HuH-7.5 (cell line): ENCODE measurements around the gene EDAR.
A peak's percentile ranks its signal among the peaks of the same experiment; 100 is the strongest.

Experiments
- DNase-seq: peaks from one replicate; pipeline ENCODE4 v3.0.0; 2011; ENCODE audit warnings: low spot score

The EDAR gene

DNA sequence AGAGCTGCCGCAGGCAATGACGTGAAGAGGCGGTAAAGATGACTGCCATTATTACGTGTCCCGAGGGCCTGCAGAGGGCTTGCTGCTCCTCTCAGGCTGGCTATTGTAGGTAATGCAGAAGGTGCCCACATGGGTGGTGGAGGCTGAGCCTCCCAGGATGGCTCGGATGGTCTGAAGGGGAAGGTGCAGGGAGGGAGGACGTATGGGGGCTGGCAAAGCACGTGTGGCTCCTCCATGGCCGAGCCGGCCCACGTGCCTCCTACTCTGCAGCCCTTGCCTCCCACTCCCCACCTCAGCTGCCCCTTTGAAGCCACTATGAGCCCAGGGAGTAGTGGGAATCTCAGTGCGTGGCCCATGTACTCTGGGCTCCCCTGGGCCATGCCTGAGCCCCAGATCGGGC is 48.9 kb downstream of the EDAR start:
- DNase-seq, result no peak

DNA sequence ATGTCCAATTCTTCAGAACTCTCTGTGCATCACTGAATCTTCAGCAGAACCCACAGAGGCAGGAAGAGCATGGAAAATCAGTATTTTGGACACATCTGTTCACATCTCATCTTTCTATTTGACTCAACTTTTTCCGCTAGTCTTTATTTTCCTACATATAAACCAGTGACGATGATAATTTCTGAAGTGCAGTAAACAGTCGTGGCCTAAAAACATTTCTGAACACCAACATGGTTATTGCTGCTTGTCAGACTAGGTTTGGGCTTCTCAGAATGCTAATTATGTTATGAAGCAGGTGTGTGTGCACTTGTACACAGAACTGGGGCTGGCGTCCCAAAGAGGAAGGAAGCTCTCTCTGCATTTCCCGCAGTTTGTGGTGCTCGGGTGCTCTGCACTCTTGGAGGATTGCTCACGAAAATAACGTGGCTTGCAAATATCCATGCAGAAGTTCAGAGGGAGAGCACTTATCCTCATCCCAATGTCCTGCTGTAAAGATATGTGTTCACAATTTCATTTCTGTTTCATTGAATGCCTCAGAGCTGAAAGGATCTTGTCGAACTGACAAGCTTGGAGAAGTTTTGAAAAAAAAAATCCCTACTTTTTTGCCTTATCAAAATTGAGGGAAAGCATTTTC is 50.8 kb downstream of the EDAR start:
- no peak for DNase-seq

DNA sequence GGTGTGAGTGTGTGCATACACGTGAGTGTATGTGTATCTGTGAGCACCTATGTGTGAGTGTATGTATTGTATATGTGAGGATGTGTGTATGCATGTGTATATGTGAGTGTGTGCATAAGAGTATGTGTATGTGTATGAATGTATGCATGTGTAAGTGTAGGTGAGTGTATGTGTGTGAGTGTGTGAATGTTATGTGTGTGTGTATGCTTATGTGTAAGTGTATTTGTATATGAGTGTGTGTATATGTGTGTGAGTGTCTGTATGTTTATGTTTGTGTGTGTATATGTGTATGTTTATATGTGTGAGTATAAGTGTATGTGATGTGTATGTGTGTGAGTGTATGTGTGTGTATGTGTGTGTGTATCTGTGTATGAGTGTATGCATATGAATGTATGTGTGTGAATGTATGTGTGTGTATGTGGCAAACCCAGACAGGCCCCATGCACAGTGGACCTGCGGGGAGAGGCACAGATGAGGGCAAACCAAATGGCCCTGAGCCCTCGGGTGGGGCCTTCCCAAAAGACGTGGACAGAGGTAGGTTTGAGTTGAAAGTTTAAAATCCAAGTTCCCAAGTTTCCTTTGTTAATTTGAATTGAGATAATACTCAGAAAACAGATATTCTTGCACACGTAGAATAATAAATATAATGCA is 51.5 kb downstream of the EDAR start:
- no peak for DNase-seq

DNA sequence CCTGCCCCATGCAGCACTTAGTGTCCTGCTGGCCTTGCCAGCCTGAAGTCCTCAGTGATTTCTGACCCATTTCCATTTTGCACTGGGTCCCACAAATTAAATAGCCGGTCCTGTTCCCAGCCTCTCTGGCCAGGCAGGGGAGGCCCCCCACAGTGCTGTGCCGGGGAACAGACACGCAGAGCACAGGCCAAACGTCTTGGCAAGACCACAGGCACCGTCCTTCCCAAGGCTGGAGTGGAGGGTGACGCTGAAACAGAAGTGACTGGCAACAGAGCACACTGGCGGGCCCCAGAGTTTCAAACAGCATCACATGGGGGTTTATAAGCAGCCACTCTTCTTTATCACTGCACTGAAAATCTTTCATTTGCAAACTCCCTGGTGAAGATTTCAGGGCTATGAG is 52.2 kb downstream of the EDAR start:
- no peak for DNase-seq

DNA sequence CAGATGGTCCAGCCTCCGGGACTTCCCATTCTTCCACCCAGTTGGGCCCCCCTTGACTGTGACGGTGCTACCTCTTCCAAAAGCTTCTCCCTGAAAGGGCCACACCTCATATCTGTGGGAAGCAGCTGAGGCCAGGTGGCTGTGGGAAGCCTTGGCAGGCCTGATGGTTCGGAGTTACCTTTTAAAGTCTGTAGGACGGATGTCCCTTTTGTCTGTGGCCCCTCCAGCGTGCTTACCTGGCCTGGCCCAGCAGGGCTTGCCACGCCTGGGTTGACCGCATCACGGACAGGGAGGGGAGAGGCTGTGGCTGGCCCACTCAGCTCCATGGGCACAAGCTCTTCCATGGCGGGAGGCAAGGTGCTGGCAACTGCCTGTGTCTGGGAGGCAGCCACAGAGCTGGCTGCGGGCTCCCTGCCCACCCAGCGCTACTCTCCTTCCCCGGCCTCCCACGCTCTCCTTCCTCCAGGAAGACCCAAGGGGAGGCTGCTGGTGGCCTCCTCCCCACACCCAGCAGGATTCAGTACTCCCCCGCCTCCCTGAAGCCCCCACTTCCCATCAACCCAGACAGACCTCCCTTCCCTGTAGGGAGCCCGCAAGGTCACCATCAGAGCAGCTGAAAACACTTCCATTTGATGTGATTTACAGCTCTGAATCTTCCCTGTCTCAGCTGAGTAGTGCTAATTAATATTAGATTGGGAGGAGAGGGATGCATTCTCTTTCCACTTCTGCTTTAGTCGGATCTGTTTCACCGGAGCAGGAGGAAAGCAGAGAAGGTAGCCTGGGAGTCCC is 52.8 kb downstream of the EDAR start:
- DNase-seq, result no peak

DNA sequence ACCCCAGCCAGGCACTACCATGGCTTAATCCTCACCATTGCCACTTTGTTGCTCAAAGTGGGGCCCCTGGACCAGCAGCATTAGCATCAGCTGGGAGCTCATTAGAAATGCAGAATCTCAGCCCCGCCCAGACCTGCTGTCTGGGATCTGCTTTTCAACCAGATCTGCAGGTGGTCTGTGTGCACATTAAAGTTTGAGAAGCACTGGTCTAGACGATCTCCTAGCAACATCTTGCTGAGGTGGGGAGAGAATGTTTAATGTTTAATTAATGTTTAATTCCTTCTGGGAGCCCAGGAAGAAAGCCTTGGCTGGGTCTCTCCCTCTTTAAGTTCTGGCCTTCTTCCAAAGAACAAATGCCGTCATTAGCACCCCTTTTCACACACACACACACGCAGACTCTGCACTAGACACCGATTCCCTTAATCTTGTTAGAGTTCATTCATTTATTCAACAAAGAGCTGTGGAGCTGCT is 53.7 kb downstream of the EDAR start:
- DNase-seq, result no peak

DNA sequence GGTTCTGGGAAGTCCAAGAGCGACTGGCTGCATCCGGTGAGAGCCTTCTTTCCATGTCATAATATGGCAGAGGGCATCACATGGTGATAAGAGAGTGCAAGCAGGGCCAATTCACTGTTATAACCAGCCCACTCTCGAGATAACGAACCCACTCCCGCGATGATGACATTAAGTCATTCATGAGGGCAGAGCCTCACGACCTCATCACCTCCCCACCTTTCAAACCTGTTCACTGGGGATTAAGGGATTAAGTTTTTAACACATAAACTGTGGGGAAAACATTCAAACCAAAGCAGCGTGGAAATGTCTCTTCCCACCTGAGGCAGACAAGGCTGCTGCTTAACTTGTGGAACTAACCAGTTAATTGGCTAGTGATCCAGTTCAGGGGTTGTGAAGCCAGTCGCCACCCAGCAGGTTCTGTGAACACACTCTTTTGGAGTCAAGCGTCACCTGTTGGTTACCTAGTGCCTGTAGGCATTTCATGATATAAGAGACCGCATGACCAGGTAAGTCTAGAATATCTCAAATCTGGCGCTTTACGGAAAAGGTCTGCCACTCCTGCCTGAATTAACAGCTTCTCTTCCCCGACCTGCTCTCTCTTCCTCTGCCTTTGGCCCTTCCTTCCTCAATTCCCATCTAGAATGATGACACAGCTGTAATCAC is 54.3 kb downstream of the EDAR start:
- no peak for DNase-seq

DNA sequence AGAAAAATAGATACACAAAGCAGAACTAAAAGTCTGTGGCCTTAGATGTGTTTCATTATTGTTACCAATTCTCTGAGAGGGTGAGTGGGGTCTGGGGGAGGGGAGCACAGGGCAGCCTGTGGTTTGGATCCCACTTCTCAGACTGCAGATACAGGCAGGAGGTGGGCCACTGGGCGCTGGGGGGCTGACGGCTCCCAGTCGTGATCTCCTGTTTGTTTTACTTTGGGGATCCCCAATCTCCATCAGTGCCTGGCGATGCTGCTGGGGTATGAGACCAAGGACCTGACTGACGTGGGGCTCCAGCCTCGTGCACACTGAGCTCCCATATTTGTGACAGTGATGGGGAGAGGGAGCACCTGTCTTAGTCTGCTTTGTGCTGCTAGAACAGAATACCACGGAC is 54.9 kb downstream of the EDAR start:
- no peak for DNase-seq

DNA sequence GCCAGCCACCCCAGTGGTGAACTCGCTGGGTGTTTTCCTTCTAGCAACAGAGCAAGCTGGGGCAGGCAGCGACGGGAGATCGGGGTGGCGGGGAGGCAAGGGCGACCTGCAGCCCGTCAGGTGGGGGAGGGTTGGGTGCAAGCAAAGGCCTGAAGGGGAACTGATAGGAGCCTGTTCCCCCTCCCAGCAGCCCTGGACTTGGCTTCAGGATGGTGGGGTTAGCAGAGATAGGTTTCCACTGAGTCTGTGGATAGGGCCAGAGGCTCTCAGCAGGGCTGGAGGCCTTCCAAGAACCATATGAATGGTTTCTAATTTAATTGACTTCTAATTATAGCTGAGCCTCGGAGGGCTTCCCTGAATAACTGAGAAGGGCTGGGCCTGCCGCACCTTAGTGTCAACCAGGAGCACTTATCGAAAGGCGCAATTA is 55.3 kb downstream of the EDAR start:
- no peak for DNase-seq

DNA sequence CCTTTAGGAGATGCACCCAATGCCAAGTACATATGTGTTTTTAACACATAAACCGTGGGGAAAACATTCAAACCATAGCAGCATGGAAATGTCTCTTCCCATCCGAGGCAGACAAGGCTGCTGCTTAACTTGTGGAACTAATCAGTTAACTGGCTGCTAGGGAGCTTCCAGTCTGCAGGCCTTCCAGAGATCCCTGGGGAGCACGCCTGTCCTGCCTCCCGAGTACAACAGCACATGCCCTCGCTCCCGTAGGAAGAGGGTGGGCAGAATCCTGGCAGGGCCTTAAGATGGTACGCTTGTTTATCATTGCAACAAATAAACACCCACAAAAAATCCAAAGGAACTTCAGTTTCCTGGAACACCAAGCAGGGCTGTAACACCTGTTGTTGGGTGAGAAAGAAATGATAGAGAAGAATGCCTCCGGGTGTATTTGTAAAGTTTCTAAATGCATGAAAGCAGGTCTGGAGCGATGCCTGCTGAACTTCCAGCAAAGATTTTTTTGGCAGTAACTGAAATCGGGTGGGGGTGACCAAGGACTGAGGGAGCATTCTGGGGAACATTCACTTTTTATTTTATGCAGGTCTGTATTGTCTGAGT is 56.2 kb downstream of the EDAR start:
- no peak for DNase-seq

DNA sequence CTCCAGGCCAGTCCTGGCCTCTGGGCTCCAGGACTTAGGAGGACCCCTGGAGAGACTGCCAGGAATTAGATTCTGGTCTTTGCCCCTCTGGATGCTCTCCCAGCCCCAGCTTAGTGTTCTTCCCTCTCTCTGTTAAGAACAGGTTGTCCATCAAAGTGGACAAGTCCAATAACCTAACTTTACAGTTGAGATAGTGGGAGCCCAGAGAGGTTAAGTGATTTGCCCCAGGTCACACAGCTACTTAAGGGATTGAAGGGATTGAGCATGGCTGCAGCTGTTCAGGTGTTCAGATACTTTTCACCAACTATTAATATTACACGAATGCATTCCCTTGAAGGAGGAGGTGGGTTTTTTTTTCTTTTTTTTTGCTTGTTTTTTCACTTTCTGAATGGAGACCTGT is 57.6 kb downstream of the EDAR start:
- no peak for DNase-seq

DNA sequence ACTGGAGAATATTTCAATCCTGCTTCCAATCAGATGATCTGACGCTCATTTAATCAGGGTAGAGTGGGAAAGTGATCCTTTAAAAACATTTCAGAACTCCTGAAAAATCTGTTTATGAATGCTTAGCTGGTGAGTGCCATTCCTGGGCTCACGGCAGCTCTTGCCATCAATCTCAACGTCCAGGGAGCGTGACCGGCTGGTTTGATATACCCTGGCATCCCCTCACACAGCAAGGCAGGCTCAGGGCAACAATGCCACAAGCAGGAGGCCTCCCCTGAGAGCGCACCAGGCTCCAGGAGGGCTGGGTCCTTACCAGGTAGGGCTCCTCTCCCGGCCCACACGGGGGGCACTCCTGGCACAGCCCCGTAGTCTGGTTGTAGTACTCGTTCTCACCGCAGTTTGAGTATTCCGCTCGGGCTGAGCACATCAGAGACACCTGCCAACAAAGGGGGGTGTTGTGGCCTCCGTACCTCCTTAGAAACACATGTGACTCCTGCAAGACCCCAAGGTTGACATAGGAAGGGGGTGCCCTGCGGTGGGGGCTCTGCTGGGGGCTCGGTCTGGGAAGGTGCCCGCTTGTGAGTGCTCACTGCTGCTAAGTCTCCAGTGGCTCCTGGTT is 59.1 kb downstream of the EDAR start:
- no peak for DNase-seq

DNA sequence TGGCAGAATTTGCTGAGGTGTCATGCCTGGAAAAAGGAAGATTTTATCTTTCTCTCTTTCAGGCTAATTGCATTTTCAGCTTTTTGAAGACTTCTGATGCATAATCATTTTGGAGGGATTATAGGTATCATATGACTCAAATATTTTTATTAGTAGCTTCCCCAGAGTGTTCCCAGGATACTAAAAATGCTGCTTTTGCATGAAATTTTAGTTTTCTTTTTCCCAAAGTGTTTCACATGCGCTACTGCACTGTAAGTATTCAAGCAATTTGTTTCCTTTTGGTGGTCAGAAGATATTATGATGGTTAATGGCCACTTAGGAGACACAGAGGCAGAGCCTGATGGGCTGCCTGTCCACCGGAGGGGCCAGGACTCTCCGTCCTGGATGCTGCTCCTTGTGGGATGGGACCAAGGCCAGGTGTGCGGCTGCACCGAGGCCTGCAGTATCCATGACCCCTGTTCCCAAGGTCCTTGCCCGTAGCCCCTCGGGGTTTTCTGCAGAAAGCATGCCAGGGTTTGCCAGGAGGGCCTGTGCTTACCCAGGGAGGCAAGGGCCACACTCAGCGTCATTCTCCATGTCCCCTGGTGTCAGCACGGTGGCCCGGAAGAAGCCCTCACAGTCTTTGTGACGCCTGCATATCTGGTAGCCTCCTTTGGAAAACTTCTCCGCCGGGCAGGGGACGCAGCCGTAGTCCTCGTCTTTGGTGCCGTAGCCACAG is 60.2 kb downstream of the EDAR start:
- no peak for DNase-seq

DNA sequence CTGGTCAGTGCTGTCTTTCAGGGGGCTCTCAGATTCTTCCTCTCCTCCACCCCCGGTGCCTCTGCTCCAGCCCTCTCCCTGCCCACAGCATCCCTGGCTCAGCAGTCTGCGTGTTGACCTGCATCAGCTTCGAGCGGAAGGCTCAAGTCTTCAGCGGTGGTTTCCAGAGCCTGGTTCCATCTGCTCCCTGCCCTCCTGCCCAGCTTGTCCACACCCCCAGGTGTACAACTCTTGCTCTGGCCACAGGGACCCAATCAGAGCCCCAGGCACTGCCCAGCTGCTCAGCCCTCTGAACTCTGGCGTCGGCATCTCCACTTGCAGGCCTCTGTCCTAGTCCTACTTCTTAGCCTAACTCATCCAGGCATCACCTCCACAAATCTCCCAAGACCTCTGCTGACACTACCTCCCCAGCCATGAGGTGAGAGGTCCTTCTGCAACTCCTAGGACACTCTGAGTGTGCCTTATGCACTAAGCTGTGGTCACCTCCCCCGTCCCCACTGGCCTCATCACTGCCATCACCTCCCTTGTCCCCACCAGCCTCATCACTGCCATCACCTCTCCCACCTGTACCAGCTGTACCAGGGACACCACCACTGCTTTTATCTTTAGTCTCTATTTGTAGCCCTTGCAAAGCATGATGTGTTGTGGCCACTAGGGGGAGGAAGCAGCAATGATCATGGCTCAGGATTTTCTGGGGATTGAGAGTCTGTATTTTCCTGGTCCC is 60.9 kb downstream of the EDAR start:
- peak; percentile 83 for DNase-seq

DNA sequence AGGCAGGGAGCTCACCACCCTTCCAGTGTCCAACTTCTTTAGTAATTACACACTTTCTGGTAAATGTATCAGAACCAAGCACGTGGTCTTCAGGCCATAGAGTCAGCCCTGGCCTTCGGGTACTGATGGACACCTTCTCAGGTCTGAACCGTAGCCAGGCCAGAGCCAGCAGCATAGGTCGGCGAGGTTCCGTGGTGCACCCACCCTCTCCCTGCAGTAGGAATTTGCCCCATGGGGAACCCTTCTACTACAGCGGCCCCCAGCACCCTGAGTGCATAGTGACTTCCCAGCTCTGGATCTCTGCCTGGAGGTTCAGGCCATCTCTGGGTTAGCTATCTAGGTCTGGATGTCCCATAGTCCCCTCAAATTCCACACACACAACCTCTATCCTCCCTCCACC is 61.6 kb downstream of the EDAR start:
- DNase-seq, result no peak

DNA sequence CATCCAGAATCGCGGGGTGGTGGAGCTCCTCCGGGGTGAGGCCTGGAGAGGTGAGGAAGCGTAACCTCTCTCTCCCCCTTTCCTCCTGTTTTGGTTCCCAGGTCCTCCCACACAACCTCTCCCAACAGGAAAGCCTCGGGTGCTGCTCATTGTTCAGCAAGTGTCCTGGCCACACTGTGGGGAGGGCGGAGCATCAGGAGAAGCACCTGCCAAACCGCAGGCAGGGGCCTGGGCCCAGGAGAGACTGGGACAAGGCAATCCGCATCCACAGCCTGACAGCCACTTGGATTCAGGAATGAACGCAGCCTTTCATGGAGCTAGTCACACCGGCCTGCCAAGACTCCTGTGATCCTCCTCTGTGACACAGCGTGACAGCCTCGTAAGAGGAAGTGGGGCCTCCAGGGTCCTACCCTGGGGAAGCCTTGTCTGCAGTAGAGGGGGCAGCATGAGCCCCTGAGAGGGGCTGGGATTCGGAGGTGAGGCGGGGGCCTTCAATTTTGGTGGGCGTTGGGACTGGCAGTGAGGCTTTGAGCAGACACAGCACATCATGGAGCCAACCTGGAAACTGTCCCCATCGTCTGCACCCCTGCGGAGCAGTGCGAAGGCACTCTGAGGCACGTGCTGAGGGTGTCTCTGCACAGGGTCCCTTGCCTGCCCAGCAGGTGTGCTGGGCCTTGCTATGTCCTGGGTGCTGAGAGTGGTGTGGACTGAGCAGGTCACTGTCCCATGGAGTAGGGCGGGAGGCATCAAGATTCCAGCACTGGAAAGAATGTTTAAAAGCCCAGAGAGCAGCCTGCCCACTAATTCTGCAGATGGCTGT is 62.2 kb downstream of the EDAR start:
- no peak for DNase-seq

DNA sequence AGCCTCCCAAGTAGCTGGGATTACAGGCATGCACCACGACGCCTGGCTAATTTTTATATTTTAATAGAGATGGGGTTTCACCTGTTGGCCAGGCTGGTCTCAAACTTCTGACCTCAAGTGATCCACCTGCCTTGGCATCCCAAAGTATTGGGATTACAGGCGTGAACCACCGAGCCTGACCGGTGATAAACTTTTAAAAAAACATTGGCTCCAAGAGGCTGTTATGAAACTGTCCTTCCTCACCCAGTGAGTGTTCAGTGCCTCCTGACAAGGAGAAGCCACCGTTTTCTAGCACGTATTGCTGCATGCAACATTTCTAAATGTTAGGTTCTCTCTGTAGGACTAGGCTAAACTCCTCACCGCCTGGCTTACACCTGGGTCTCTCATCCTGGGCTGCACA is 63.3 kb downstream of the EDAR start:
- no peak for DNase-seq

DNA sequence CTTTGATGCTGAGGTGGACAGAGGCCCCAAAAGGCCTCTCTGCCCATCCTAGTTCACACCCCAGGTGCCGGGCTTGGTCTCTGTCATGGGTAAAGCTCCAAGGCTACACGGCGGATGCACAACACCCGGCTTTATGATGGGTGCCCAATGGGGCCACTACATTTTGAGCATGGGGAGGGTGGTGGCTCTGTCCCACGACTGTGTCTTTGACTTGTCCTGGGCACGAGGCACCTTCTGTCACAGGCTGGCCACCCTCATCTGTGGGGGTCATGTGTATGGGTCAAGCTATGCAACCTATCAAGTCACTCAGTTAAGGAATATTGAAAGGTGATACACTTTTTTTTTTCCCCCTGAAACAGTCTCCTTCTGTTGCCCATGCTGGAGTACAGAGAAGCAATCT is 63.7 kb downstream of the EDAR start:
- DNase-seq, result no peak

DNA sequence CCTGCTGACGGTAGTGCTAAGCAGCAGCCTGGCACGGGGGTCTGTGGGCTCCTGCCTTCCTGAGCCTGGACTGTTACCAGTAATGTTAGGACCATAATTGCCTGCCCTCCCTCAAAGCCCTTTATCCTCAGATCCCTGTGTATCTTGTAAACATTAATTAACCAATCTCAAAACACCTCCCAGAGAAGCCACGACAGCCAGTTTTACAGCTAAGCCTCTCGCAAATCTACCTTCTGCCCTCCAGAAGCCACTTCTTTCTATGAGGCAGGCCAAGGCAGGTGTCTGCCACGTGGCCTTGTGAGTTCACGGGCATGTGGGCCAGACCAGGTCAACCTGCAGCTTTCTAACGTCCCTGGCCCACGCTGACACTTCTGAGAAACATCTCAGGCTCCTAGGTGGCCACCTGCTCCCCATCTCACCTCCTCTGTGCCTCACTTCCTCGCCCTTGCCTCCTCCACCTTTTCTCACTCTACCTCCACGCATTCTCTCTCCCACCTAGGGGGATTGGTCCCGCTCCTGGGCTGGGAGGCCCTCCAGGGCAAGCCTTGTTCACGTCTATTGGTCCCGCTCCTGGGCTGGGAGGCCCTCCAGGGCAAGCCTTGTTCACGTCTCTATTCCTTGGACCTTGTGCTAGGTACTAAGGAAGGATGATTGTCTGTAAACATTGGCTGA is 64.3 kb downstream of the EDAR start:
- no peak for DNase-seq
